Measurements from ENCODE around the gene ZNF282.

Gene ZNF282

DNA sequence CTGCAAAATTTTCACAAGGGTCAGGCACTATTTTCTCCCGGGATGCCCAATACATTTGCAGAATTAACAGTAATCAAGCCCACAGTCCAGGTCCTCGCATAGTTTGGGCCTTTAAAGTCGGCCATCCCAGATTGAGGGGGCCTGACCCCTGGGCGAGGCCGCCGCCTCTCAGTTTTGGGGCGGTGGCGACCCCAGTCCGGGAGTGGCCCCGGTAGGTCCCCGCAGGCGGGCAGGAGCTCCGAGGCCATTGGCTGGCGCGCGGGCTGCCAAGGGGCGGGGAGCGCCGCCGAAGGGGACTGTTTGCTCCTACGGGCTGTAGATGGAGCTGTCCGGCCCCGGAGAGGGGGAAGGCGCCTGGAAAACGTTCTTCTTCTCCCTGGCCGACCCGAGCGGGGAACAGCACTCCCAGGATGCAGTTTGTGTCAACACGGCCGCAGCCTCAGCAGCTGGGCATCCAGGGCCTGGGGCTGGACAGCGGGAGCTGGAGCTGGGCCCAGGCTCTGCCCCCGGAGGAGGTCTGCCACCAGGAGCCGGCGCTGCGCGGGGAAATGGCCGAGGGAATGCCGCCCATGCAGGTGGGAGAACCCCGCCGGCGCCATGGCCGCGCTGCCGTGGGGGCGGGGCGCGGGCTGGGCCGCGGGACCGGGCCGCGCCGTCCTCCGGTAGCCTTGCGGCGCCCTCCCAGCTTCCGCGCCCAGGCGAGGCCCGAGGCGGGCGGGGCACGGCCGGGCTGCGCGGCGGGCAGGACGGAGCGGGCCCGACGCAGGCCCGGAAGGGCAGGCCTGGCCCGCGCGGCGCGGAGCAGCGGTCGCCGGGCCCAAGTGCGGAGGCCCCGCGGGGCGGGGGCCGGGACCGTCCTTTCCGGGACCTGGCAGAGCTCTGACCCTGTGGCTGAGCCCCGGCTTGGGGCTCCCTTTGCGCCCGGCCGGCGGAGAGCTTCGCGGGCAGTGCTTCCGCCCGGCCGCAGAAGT lies at the start of gene ZNF282:
Gene ZNF282, plus strand, starts transcription at position 367 of the 971 bp plus-strand sequence. Its CDS starts 44 bp downstream, at position 411.
- DNase-seq: peak; percentile 91

DNA sequence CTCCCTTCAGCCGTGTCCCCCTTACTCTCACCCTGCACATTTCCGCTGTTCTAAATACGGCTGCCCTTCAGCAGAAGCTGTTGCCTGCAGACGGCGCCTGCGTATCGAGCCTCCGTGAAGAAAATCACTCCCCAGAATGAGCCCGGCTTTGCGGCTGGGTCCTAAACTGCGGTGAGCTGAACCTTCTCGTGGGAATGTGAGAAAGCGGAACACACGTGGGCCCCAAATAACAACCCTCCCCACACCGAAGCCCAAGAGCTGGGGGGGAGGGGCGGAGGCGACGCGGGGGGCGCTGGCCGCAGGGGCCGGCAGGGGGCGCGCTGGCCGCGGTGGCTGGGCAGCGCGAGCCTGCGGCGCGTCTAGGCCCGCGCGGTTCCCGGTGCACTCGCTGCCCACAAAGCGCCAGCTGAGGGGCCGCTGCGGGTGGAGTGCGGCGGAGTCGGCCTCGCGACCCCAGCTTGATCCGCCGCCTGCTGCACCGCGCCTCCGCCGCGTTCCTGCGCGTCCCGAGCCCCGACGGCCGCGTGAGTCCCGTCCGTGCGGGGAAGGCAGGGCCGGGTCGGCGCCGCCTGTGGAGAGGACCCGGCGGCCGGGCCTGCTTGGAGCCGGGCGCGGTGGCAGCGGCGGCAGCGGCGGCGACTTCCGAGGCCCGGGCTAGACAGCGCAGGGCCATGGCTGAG lies 48.1 kb upstream of the ZNF282 start, which contains the start of gene ZNF398:
Gene ZNF398, plus strand, starts transcription at position 382 of the 680 bp plus-strand sequence. Its CDS starts 290 bp downstream, at position 672.
- DNase-seq: peak; percentile 82

- DNase-seq: peak; percentile 44
Observed at GRCh38 chr7:149147752-149148653, 47.3 kb upstream of the ZNF282 start.

DNA sequence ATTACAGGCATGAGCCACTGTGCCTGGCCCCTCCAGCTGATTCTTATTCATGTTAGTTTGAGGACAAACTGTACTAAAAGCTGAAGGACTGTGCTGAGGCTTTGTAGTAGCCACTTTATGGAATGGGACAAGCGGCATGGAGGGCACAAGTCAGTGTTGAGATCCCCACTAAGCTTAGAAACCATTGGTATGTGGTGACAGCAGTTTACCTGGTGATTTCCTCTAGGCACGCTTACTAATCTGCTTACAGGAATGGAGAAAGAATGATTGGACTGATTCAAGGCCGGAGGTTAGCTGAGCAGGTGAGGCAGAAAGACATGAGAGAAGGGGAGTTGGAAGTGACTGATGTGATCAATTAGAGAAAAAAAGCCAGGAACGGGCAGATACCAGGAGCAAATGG lies 44.4 kb upstream of the ZNF282 start:
- DNase-seq: no peak

- no peak for DNase-seq
Observed at GRCh38 chr7:149153346-149153745, 42.0 kb upstream of the ZNF282 start.

DNA sequence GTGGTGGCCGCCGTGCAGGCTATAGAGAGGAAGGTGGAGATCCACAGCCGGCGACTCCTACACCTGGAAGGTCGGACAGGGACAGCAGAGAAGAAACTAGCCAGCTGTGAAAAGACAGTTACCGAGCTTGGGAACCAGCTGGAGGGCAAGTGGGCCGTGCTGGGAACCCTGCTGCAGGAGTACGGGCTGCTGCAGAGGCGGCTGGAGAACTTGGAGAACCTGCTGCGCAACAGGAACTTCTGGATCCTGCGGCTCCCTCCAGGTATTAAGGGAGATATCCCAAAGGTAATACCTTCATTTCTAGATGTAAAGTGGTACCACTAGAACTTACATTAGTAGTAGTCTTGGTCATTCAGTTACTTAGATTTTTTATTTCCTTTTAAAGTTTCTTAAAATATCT lies 41.3 kb upstream of the ZNF282 start:
- DNase-seq: no peak

- DNase-seq: no peak
Observed at GRCh38 chr7:149156898-149157297, 38.4 kb upstream of the ZNF282 start.

DNA sequence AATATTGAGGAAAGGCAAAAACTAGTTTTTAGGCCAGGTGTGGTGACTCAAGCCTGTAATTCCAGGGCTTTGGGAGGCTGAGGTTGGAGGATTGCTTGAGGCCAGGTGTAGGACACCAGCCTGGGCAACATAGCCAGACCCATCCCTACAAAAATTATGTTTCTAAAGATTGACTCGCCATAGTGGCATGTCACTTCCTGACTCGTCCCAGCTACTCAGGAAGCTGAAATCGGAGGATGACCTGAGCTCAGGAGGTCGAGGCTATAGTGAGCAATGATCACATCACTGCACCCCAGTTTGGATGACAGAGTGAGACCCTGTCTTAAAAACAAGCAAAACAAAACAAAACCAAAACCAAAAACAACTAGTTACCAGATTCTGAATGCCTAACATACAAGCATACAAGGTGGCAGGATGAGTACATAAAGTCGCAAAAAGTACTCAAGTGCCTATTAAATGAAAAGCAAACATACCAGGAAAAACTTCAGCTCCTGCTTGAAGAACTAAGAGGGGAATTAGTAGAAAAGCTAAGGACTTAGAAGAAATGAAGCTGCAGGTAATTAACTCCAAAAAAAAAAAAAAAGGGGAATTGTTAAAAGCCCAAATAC lies 34.0 kb upstream of the ZNF282 start:
- no peak for DNase-seq

DNA sequence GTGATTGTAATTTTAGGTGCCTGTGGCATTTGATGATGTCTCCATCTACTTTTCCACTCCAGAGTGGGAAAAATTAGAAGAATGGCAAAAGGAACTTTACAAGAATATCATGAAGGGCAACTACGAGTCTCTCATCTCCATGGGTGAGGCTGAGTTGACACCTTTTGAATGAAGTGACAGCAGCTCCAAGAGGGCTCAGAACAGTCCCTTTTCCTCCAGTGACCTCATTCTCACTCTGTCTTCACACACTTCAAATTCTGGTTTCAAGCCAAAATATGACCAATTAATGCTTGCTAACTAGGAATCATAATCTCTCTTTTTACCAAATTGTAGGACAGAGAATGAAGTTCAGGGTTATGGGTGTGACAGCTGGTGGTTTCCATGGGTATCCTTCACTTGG lies 29.2 kb upstream of the ZNF282 start:
- no peak for DNase-seq

DNA sequence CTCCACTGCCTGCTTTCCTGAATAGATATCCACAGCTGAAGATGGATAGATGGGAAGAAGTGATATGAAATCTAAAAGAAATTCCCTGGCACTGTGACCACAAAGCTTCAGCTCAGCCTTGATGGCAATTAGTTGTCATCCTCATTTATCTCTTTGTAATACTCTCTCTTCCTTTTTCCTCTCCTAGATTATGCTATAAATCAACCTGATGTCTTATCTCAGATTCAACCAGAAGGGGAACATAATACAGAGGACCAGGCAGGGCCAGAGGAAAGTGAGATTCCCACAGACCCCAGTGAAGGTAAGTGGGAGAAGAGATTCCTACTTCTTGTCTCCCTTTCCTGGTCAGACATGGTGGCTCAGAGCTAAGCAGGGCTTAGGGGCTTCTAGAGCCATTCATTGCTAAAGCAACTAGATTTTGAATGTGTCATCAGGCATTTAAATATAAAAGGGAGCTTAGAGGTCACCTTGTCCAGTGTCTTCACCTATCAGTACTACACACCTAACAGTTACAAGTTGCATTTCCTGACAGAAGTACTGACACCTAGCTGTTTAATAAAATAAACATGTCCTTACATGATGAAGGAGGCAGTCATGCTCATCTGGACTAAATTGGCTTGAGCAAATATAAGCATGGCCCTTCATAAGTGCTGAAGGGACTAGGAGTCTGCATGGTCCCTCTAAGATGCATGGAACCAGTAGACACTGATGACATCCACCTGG lies 28.6 kb upstream of the ZNF282 start:
- no peak for DNase-seq

- DNase-seq: no peak
Observed at GRCh38 chr7:149171892-149172533, 23.3 kb upstream of the ZNF282 start.

- DNase-seq: no peak
Observed at GRCh38 chr7:149172534-149172920, 22.8 kb upstream of the ZNF282 start.

DNA sequence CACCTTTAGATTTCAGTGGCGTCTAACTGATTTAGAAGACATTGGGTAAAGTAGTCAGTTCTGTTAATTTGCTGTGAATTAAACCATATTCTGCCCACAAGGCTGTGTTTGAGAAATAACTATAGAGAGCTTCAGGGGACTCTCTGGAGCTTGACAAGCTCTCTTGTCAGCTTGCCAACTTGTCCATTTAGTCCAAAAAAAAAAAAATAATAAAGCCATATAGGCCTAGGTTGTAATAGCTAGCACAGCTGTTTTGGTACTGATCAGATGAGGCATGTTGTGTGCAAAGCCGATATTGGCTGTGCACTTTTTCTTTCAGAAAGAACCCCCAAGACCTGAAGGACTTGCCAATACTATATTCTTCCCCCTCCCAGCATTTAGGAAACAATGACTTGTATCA lies 20.2 kb upstream of the ZNF282 start:
- peak; percentile 48 for DNase-seq

- DNase-seq: no peak
Observed at GRCh38 chr7:149179241-149179640, 16.1 kb upstream of the ZNF282 start.

GRCh38 chr7:149180722-149181449 lies 14.5 kb upstream of the ZNF282 start:
- DNase-seq: no peak

DNA sequence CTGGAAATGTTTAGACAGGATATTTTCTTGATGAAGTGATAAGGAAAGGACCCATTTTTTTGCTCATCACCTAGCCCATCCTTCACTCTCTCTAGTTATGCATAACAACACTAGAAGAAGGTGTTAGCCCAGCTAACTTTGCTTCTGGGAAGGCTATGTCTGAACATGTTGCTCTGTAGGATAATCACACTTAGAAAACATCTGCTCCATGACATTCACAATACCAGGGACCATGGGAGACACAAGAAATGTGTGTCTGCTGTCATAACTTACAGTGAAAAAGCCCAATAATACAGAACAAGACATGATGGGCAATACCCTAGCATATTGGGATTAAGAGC lies 13.9 kb upstream of the ZNF282 start:
- no peak for DNase-seq

- DNase-seq: no peak
Observed at GRCh38 chr7:149184274-149184673, 11.1 kb upstream of the ZNF282 start.

DNA sequence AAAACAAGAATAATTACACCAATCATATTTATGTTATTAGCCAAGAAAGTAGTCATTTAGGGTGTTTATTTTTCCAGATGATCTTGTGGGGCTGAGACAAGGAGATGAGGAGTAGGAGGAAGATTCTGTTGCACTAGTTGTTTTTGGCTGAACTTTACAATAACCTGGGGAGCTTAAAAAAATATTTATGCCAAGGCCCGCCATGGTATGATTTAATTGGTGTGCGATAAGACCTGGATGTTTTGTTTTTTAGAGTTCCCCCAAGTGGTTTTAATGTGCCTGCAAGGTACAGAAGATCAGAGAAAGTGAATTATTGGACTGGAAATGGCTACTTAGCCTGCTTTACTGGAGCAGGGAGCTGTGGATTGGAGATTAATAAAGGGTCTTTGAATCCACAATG lies 7.1 kb upstream of the ZNF282 start:
- no peak for DNase-seq

GRCh38 chr7:149188637-149189259 lies 6.6 kb upstream of the ZNF282 start:
- no peak for DNase-seq

DNA sequence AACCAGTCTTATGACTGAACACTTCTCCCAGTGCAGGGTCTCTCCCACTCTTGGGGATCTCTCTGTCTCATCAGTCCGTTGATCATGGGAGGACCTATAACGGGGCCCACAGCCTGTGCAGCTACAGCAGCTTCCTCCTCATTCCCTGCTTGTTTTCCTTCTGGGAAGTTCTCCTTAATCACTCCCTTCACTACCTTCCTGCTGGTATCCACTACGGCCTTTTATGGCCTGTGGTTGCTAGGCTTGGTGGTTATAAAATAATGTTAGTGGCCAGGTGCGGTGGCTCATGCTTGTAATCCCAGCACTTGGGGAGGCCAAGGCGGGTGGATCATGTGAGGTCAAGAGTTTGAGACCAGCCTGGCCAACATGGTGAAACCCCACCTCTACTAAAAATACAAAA lies 3.5 kb upstream of the ZNF282 start:
- DNase-seq: no peak
